OCI-LY3 (cell line): ENCODE data around the gene MEPE.

Experiments used
- H2AFZ ChIP-seq: fragments of 200-600, 300-600 bp; shearing (Covaris generic); 2 replicates; pipeline ENCODE4 v1.6.0; 2014; ENCODE audit warnings: antibody characterized with exemption, low read depth, low read length
- H3K27ac ChIP-seq: fragments of 200-600, 300-600 bp; sonication (generic); 2 replicates; pipeline ENCODE4 v1.5.1; 2014; ENCODE audit warnings: mild to moderate bottlenecking, low read length, moderate library complexity, mixed read lengths
- H3K27me3 ChIP-seq: fragments of 200-600, 300-600 bp; sonication (generic); 2 replicates; pipeline ENCODE4 v1.6.1; 2014; ENCODE audit warnings: low read depth, low read length, mixed read lengths
- H3K36me3 ChIP-seq: fragments of 200-600, 300-600 bp; sonication (generic); replicated peaks from 2 replicates; pipeline ENCODE3; 2014; ENCODE audit warnings: low read depth, low read length, mixed read lengths
- H3K4me1 ChIP-seq: fragments of 300-600, 200-600 bp; sonication (generic); 2 replicates; pipeline ENCODE4 v1.6.1; 2014; ENCODE audit warnings: low read length, mixed read lengths
- H3K4me2 ChIP-seq: fragments of 200-600, 300-600 bp; sonication (generic); 2 replicates; pipeline ENCODE4 v1.6.1; 2014; ENCODE audit warnings: low read length, mixed read lengths
- H3K4me3 ChIP-seq: fragments of 300-600, 200-600 bp; sonication (generic); 2 replicates; pipeline ENCODE4 v1.5.1; 2014; ENCODE audit warnings: antibody characterized with exemption, mild to moderate bottlenecking, low read length, moderate library complexity
- H3K79me2 ChIP-seq: fragments of 300-600, 200-600 bp; shearing (Covaris generic); 2 replicates; pipeline ENCODE4 v1.6.1; 2014; ENCODE audit warnings: mild to moderate bottlenecking, low read length, mixed read lengths
- H3K9ac ChIP-seq: fragments of 300-600, 200-600 bp; shearing (Covaris generic); 2 replicates; pipeline ENCODE4 v1.6.0; 2014; ENCODE audit warnings: mild to moderate bottlenecking, low read length, moderate library complexity
- H3K9me3 ChIP-seq: fragments of 200-600, 300-600 bp; shearing (Covaris generic); 2 replicates; pipeline ENCODE4 v1.6.1; 2014; ENCODE audit warnings: low read length, mixed read lengths; ENCODE audit not compliant: insufficient read depth
- H4K20me1 ChIP-seq: fragments of 200-600, 300-600 bp; sonication (generic); 2 replicates; pipeline ENCODE4 v1.6.1; 2016; ENCODE audit warnings: low read length, mixed read lengths; ENCODE audit not compliant: insufficient read depth
- EZH2phosphoT487 ChIP-seq: fragments of 200-600 bp; shearing (Covaris generic); IDR thresholded peaks from 2 replicates; pipeline ENCODE4 v1.6.1; 2018; ENCODE audit warnings: antibody characterized with exemption, mixed run types, low read depth
- TF ChIP-seq, protein P1 (sequence below): fragments of 200-600, 300-600 bp; sonication (generic); IDR thresholded peaks from 2 replicates; pipeline ENCODE4 v1.5.1; 2014; ENCODE audit warnings: antibody characterized with exemption, low read length, low read depth

MEPE gene

DNA sequence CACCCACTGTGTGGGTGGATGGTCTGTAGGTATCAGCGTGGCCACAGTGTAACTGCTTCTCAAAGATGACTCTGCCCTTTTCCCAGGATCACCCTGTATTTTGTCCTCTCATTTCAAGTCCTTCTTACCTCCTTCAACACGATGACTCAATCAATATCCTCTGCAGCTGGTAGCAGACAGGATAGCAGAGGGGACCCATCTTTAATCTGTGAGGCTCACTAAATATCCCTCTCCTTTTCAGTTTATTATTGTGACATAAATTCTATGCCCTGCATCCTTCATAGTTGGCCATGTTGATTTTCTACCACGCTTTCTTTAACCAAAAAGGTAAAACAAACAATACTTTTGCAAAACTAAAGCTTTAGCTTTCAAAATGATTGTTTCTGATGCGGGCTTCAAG, 9.6 kb upstream of the MEPE start:
- Histone ChIP-seq H3K4me2 (no peak overlapping the region), H3K27me3 (0 out of 2 replicates have a peak, but pooled peaks cover 2% of the 10 kb centered on the region), H2AFZ (no peak overlapping the region), H3K9ac (no peak overlapping the region), H3K9me3 (no peaks in the 10 kb centered on the region), H3K4me3 (no peak overlapping the region), H3K79me2 (no peaks in the 10 kb centered on the region), H3K27ac (no peak overlapping the region), H3K4me1 (no peaks in the 10 kb centered on the region), H3K36me3 (no peaks in the 10 kb centered on the region), H4K20me1 (no peaks in the 10 kb centered on the region)
- TF ChIP-seq, protein P1, sequence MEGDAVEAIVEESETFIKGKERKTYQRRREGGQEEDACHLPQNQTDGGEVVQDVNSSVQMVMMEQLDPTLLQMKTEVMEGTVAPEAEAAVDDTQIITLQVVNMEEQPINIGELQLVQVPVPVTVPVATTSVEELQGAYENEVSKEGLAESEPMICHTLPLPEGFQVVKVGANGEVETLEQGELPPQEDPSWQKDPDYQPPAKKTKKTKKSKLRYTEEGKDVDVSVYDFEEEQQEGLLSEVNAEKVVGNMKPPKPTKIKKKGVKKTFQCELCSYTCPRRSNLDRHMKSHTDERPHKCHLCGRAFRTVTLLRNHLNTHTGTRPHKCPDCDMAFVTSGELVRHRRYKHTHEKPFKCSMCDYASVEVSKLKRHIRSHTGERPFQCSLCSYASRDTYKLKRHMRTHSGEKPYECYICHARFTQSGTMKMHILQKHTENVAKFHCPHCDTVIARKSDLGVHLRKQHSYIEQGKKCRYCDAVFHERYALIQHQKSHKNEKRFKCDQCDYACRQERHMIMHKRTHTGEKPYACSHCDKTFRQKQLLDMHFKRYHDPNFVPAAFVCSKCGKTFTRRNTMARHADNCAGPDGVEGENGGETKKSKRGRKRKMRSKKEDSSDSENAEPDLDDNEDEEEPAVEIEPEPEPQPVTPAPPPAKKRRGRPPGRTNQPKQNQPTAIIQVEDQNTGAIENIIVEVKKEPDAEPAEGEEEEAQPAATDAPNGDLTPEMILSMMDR, result no peak
- no peak for TF ChIP-seq EZH2phosphoT487

- no peak overlapping the region for H2AFZ ChIP-seq
- no peak overlapping the region for H3K4me3 ChIP-seq
- H3K36me3 ChIP-seq, result no peaks in the 10 kb centered on the region
- no peaks in the 10 kb centered on the region for H3K79me2 ChIP-seq
- H3K4me2 ChIP-seq, result no peak overlapping the region
- no peak for TF ChIP-seq EZH2phosphoT487
- TF ChIP-seq, protein P1, result no peak
- no peaks in the 10 kb centered on the region for H3K4me1 ChIP-seq
- H3K9ac ChIP-seq, result no peak overlapping the region
- no peaks in the 10 kb centered on the region for H4K20me1 ChIP-seq
- H3K27me3 ChIP-seq, result 0 out of 2 replicates have a peak, but pooled peaks cover 2% of the 10 kb centered on the region
- H3K27ac ChIP-seq, result no peak overlapping the region
- H3K9me3 ChIP-seq, result no peaks in the 10 kb centered on the region
These were observed 9.0 kb upstream of the MEPE start for GRCh38 chr4:87823724-87824123.

DNA sequence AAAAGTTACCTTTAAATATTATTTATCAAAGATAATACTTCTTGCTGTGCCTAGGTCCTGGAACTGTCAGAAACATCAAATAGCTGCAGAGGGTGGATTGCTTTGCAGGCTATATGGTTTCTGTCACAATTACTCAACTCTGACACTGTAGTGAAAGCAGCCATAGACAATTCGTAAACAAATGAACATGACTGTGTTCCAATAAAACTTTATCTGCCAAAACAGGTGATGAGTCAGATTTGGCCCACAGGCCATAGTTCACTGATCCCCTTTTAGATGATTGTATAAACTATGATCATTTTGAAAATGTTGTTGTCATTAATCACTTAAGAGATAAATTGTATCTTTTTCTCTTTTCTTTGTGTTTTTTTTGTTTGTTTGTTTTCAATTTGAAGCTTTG, 8.4 kb upstream of the MEPE start:
- Histone ChIP-seq H3K27me3 (0 out of 2 replicates have a peak, but pooled peaks cover 2% of the 10 kb centered on the region), H3K4me2 (no peak overlapping the region), H4K20me1 (no peaks in the 10 kb centered on the region), H3K4me1 (no peaks in the 10 kb centered on the region), H3K27ac (no peak overlapping the region), H2AFZ (no peak overlapping the region), H3K79me2 (no peaks in the 10 kb centered on the region), H3K4me3 (no peak overlapping the region), H3K9ac (no peak overlapping the region), H3K36me3 (no peaks in the 10 kb centered on the region), H3K9me3 (no peaks in the 10 kb centered on the region)
- TF ChIP-seq, protein P1, result no peak
- TF ChIP-seq EZH2phosphoT487, result no peak

GRCh38 chr4:87834401-87834800, 1.6 kb downstream of the MEPE start:
- no peak overlapping the region for H3K4me2 ChIP-seq
- no peak overlapping the region for H3K9ac ChIP-seq

More at GRCh38 chr4:87834401-87834800, 1.6 kb downstream of the MEPE start:
- H3K27me3 ChIP-seq, result no peaks in the 10 kb centered on the region
- H3K4me1 ChIP-seq, result peaks cover 2% of the 10 kb centered on the region; the same call in 1 of the 2 replicates
- no peak overlapping the region for H3K27ac ChIP-seq
- no peaks in the 10 kb centered on the region for H4K20me1 ChIP-seq
- H2AFZ ChIP-seq, result no peak overlapping the region
- no peaks in the 10 kb centered on the region for H3K36me3 ChIP-seq
- no peaks in the 10 kb centered on the region for H3K79me2 ChIP-seq
- no peaks in the 10 kb centered on the region for H3K9me3 ChIP-seq
- TF ChIP-seq, protein P1, result no peak
- TF ChIP-seq EZH2phosphoT487, result no peak
- H3K4me3 ChIP-seq, result no peak overlapping the region
